ENCODE measurements around the gene OPA3. TPM values are rescaled to one million over a fixed set of nuclear protein-coding genes. Genes with fewer than 3 reads are reported as not detected.

Gene OPA3
- total and polyA plus RNA-seq, 9 donors: 2.0 to 16.6 (median 9.2) TPM

GRCh38 chr19:45623984-45624383 is 39.4 kb upstream of the OPA3 start:
- Histone ChIP-seq H3K4me3 (no peak overlapping the region), H3K27me3 (no peaks in the 10 kb centered on the region), H3K36me3 (no peaks in the 10 kb centered on the region), H3K9me3 (no peaks in the 10 kb centered on the region), H3K27ac (no peak overlapping the region), H3K4me1 (ENCODE audit: insufficient read depth) (no peaks in the 10 kb centered on the region)
- DNase-seq: no peak
- intact Hi-C loops (cut with DNase I): no loop called here
- TF ChIP-seq CTCF (IDR thresholded peaks at IDR 0.05) (no peak), EP300 (IDR thresholded peaks at IDR 0.05) (no peak), POLR2A (IDR thresholded peaks at IDR 0.05) (no peak)
- 70 to 91% (median 81%) methylated on average over 1 of the region's 1 CpG for WGBS, 3 donors

- H3K27ac ChIP-seq: no peak overlapping the region
- no peaks in the 10 kb centered on the region for H3K9me3 ChIP-seq
- no peaks in the 10 kb centered on the region for H3K27me3 ChIP-seq
- no peak for DNase-seq
- H3K4me1 ChIP-seq (ENCODE audit: insufficient read depth): no peaks in the 10 kb centered on the region
- TF ChIP-seq EP300 (IDR thresholded peaks at IDR 0.05): no peak
- no peak for TF ChIP-seq CTCF (IDR thresholded peaks at IDR 0.05)
- TF ChIP-seq POLR2A (IDR thresholded peaks at IDR 0.05): no peak
- intact Hi-C loops (cut with DNase I): no loop called here
- no peaks in the 10 kb centered on the region for H3K36me3 ChIP-seq
- H3K4me3 ChIP-seq: no peak overlapping the region
- WGBS, 3 donors: 75 to 85% (median 76%) methylated on average over 6 of the region's 6 CpGs
Measured at GRCh38 chr19:45621976-45622503, 37.4 kb upstream of the OPA3 start.

GRCh38 chr19:45621389-45621788 is 36.8 kb upstream of the OPA3 start:
- Histone ChIP-seq H3K27ac (no peak overlapping the region), H3K36me3 (no peaks in the 10 kb centered on the region)

GRCh38 chr19:45616704-45617017 is 32.1 kb upstream of the OPA3 start:
- 69 to 79% (median 70%) methylated on average over 10 of the region's 10 CpGs for WGBS, 3 donors
- no peak overlapping the region for H3K27ac ChIP-seq
- H3K4me3 ChIP-seq: no peak overlapping the region
- no peaks in the 10 kb centered on the region for H3K27me3 ChIP-seq
- no peak for DNase-seq
- peaks cover 5% of the 10 kb centered on the region for H3K4me1 ChIP-seq (ENCODE audit: insufficient read depth)
- TF ChIP-seq CTCF (IDR thresholded peaks at IDR 0.05) (no peak), EP300 (IDR thresholded peaks at IDR 0.05) (no peak), POLR2A (IDR thresholded peaks at IDR 0.05) (no peak)
- H3K9me3 ChIP-seq: no peaks in the 10 kb centered on the region
- intact Hi-C loops (cut with DNase I): no loop called here
- no peaks in the 10 kb centered on the region for H3K36me3 ChIP-seq

More at GRCh38 chr19:45621389-45621788, 36.8 kb upstream of the OPA3 start:
- 83 to 86% (median 85%) methylated on average over 13 to 17 of the region's 17 CpGs for WGBS, 3 donors
- Histone ChIP-seq H3K27me3 (no peaks in the 10 kb centered on the region), H3K4me1 (ENCODE audit: insufficient read depth) (peaks cover 3% of the 10 kb centered on the region), H3K4me3 (no peak overlapping the region), H3K9me3 (no peaks in the 10 kb centered on the region)
- DNase-seq: no peak
- intact Hi-C loops (cut with DNase I): no loop called here
- TF ChIP-seq EP300 (IDR thresholded peaks at IDR 0.05) (no peak), CTCF (IDR thresholded peaks at IDR 0.05) (no peak), POLR2A (IDR thresholded peaks at IDR 0.05) (no peak)

Data from ovary (tissue), 9 donors.